A172 (cell line): ENCODE data around the gene SMARCAL1. TPM values are rescaled to one million over a fixed set of nuclear protein-coding genes. Genes with fewer than 3 reads are reported as not detected.

Source experiments
- DNase-seq: peaks from one replicate; pipeline ENCODE4 v3.0.0-alpha.2; 2015; ENCODE audit warnings: low spot score
- total RNA-seq: library from RNA; depleted of rRNA; stranded (reverse); fragments of >200 nt; shearing (Covaris generic); gene quantifications from 2 replicates; pipeline ENCODE4 v1.2.3, GENCODE V29; 2014

The SMARCAL1 gene
- total RNA-seq, 1 experiment from 2014 or later, result 25.1 TPM

DNA sequence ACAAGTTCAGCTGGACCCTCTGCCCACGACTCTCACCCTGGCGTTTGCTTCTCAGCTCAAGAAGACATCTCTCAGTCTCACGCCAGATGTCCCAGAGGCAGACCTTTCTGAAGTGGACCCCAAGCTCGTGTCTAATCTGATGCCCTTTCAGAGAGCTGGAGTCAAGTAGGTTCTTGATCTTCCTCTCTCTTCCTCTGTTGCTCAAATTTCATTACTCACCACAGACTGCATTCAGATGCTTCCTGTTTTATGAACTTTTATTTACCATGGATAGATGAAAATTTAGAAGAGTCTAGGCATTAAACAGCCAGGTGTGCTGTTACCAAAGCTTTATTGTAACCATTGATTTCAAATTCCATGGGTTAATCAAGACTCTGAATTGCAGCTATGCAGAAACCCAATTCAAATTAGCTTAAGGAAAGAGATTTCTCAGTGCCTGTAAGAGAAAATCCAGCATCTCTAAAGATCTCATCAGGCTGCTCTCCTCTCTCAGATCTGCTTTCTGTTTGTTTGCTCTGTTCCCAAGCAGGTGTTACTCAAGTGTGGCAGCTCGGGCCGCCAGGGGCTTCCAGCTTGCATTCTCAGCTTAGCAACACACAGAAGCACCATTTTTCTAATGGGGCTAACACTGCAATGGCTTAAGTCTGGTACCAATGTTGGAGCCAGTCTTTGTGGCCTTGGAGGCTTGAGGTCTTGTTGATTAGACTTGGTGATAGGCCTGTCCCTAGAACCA, 16.5 kb downstream of the SMARCAL1 start:
- DNase-seq, result no peak

DNA sequence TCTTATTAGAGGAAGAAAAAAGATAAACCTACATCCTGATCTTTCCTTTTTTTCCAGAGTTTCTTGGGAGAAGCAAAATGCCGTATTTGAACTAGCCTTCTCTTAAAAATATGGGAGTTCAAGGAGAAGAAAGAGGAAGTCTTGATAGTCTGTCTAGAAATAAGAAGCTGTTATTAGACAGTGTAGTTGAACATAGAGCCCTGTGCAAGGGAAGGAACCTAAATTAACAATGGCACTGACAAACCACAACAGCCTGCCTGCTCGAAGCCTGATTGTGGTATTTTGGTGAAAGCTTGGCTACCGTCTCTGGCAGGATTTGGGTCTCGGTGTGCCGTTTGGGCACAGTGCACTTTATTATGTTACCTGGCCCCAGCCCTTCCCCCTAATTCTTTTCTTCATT, 17.1 kb downstream of the SMARCAL1 start:
- DNase-seq, result no peak

DNA sequence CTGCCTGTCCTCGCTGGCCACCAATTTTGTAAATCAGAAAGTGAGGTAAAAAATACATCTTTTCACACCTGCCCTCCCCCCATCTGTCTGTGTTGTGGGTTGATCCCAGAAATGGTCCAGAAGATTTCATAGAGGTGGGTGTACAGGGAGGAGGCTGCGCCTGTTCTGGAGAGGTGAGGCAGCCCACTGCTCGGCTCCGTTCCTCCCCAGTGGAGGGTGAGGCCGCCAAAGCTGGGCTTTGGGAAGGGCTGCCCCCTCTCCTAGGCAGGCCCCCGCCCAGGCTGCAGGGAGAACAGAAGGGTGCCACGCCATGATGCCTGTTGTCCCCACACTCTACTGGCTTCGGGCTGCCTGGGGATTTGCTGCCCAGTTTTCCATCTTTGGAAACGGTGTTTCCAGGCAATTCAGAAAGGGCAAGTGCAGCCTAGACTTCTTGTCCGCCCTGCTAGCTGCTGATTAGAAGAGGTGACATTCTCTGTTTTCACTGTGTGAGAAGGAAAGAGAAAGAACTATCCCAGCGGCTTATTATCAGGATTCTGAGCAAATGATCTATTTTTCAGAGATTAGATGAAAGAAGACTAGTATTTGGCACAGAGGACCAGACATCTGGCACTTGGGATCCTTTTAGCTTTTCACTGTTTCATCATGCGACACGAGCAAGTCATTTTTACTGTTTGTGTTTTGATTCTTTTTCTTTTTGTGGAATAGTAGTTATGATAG, 18.7 kb downstream of the SMARCAL1 start:
- no peak for DNase-seq

DNA sequence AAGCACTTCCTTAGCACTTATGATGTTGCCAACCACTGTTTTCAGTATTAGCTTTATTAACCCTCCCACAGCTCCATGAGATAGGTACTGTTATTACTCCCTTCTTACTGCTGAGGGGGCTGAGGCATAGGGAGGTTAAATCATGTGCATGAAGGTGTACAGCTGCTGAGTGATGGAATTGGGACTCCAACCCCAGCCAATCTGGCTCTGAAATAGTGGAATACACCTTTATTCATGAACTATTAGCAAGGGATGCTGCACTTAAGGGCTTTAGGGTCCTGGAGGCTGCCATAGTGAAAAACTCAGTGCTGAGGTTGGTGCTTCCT, 19.2 kb downstream of the SMARCAL1 start:
- DNase-seq, result no peak

DNA sequence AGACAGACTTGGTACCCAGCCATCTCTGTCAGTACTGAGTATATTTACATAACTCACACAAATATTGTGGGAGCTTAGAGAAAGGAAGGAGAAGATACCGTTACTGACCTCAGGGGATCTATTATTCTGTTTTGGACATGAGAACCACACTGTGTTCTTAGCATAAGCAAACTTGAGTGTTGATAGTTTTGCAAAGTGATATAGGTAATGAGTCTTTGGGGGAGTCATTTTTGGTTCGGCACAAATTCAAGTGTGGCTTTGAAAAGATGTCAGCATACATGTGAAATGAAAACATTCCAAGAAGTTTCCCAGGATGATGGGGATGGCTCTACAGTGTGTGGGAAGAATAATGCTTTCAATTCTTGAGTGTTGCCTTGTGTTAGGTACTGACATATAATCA, 24.1 kb downstream of the SMARCAL1 start:
- DNase-seq, result no peak

DNA sequence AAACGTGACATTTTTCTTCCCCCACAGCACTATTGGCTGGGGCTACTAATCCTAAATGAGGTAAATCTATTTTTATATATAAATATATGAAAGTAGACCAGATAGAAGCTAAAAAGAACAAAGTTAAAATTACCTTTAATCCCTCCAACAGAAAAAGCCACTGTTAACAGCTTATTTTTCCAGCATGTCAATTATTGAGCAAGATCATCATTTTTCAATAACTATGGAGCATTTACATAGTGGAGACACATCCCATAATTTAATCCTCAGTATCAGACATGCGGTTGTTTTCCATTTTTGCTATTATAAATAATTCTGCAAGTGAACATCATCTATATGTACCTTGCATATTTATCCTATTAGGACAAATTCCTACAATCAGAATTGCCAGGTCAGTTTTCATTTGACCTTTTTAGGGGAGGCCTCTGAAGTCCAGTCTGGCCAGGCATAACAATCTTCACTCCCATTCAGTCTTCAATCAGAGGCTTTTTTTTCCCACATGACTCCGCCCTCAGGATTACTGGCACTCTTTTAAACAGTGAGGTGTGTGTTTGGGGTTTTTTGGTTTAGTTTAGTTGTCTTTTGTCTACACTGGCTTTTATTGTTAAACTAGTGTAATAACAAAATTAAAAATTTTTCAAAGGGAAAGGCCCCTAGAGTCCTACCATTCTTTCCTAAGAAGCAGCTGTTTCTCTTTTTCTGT, 29.2 kb downstream of the SMARCAL1 start:
- DNase-seq, result no peak

DNA sequence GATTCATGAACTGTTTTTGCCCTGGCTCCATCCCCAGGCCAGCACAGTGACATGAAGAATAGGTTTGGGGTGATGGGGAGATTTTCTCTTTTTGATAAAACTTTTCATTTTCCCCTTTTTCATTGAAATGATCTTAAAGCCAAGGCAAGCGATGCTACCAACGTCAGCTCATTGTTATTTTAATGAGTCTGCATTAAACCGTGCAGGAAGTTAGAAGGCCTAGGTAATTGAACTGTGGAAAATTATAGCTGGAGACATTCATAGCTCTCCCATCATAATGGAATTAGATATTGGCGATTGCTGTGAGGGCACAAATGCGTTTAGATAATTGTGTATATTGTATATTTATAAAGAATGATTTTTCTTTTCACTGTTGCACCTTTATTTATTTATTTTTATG, 33.2 kb downstream of the SMARCAL1 start:
- DNase-seq, result no peak

DNA sequence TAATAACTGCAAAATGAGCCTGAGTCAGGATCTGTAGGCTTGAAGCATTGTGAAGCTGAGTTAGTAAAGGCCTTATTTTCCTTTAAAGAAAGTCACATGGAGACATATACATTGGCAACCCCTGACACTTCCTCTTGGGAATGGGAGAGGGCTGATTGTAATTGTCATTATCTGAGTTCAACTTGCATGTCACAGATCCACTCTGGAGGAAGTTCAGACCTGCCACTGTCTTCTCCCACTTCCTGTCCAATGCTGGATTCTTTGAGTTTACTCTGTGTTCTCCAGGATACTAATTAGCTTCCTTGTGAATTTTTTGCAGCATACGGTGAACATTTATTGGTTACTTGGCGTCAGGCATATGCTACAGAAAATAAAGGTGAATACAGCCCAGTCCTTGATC, 34.1 kb downstream of the SMARCAL1 start:
- DNase-seq, result no peak

DNA sequence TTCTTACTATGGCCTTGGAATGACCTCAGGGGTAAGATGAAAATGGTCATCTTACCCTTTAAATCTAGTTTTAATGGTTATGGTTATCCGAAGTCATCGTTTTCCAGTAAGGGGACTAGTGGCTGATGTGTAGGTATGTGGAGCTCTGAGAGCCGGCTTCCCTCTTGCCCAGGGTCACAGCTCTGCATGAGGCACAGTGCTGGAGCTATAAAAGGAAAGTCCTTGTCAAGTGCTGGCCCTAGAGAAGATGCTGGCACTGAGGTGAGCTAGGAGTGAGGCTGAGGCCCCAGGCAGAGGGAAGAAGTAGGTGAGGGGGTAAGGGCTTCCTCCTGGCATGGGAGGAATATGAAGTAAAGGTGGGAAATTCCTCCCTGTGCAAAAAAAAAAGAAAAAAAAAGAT, 35.0 kb downstream of the SMARCAL1 start:
- DNase-seq, result no peak

DNA sequence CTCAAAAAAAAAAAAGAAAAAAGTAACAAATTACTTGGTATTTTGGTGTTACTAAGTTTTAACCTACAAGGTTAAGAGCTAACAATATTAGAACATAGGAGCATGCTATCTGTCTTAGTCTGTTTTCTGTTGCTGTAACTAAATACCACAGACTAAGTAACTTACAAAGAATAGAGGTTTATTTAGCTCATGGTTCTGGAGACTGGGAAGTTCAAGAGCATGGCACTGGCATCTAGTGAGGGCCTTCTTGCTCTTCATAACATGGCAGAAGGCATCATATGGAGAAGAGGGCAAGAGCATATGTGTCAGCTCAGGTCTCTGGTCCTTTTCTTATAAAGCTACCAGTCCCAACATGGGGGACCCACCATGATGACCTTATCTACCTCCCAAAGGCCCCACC, 36.5 kb downstream of the SMARCAL1 start:
- no peak for DNase-seq

DNA sequence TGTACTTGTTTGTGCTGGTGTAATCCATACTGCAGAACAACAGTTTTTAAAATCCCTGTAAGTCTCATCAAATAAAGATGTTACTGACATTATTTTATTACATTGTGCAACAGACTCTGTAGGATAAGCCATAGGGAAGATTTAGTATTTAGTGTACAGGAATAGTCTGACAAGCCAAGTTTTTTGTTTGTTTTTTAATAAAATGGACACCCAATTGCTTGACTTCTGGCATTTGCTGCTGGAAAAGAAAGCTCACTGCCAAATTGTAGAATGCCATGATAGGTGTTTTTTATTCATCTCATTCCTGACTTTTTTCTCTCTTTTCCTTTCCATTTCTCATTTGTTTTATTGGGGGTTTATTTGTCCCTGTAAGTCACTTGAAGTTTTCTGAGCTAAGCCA, 38.1 kb downstream of the SMARCAL1 start:
- no peak for DNase-seq

DNA sequence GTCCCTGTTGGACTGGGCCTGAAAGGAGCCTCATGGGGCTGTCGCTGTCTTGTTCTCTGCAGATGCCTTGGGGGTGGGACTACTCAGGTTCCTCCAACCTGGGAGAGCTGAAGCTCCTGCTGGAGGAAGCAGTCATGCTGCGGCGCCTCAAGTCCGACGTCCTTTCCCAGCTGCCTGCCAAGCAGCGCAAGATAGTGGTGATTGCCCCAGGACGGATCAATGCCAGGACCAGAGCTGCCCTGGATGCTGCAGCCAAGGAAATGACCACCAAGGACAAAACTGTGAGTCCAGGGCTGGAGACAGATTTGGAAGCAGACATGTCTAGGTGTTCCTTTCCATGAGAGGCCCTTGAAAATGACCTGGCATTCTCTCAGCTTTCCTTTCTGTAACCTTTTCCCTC, 38.5 kb downstream of the SMARCAL1 start:
- DNase-seq, result no peak

DNA sequence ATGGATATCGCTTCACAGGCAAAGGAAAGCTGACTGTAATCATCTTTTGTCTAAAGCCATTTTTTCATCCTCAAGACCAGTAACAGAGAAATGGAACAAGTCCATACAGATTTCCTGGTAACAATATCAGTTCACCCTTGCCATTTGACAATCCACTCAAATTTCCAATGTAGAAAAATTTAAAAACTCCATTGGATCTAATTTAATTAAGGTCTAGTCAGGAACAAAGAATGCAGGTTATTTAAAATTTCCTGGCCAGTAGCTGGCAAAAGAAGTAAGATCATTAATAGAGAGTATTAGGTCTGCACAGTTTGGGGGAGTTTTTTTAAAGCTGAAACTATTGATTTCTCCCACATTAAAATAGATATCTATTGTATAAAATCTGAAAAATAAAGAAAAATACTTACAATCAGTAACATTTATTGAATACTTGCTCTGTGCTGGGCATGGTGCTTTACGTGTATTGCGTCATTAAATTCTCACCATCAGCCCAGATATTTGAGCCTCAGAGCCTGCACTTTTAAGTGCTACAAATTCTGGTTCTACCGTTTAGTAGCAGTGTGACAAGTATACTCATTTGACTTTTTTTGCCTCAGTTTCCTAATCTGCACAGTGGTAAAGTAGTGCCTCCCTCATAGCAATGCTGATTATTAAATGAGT, 41.8 kb downstream of the SMARCAL1 start:
- DNase-seq, result no peak

DNA sequence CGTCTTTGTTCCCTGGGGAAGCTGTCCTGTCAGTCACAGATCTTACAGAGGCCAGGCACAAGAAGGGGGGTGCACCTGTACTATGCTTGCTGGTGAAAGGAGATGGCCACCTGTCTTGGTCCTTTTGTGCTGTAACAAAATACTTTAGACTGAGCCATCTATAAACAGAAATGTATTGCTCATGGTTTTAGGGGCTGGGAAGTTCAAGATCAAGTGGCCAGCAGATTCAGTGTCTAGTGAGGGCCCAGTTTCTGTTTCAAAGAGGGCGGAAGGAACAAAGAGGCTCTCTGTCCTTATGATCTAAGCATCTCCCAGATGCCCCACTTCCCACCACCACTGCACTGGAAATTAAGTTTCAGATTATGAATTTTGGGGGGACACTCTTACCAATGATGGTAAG, 50.9 kb downstream of the SMARCAL1 start:
- DNase-seq, result no peak

DNA sequence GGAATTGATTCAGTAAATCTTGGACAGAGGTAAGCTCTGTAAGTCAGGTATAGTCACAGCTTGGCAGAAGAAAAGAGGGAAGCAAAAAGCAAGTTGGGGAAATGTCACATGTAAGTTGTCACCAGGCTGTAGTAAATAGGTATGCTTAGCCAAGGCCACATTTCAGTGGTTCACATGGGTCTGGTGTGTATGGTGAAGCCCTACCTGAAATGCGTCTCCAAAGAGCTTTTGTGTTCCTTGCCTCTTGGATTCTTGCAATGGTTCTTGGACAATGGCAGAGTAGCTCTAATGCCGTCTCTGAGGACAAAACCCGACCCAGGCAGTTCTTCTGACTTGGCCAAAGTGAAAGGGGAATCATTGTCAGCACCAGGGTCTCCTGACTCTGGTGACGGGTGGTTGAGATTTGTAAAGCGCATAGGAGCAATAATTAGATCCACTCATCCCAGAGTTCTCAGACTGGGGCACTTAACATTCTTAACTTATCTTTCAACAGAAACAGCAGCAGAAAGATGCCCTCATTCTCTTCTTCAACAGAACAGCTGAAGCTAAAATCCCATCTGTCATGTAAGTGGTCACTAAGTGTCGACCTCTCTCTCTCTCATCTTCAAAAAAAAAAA, 51.9 kb downstream of the SMARCAL1 start:
- DNase-seq, result no peak

DNA sequence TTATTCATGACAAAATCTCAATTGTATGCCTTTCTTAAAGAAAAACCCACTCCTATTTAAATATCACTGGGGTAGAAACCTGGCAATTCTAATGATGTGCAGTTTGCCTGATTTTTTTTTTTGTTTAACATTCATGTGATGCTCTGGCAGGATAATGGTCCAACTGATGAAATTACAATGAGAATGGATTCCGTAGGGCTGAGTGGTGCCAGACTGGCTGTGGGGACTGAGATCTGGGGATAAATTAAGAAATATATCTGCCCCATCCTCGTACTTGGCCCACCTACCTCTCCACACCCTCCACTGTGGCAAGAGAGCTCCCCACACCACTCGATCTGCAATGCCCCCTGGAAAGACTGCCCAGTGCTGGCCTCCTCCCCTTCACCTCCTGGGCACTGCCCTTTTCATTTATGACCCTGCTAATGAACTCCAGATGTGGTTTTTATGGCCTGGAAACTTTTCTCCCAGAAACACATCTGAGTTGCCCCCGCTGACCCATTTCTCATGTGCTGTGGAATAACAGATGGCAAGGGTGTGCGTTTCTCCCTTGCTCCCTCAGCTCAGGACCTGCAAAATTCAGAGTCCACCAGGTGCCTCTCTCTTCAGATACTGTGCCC, 53.4 kb downstream of the SMARCAL1 start:
- DNase-seq, result no peak

DNA sequence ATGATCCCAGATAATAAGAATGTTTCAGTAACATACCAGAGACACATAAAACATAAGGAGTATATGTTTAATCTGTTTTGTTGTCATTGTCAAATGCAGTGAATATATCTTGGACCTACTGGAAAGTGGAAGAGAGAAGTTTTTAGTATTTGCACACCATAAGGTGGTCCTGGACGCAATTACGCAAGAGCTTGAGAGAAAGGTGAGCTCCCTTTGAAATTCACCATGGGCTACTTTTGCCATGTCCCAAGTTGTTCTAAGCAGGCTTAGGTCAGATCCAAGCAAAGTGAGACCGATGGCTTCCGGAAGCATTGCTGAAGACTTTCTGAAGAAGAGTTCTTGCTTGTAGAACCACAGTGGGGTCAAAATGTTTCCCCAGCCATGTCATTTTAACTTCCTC, 55.6 kb downstream of the SMARCAL1 start:
- DNase-seq, result no peak

DNA sequence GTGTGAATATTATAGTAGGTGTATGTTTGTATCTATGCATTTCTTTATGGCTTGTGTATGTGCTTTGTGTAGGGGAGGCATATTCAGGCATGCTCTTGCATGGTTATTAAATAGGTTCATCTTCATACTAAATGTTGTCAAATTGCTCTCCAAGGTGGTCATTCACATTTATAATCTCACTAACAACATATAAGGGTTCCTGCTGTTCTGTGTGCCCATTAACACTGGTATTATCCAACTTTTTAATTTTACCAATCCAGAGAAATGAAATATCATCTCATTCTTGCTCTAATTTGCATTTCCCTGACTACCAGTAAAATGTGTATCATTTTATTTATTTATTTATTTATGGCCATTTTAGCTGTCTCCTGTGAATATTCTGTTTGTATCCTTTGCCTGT, 57.4 kb downstream of the SMARCAL1 start:
- no peak for DNase-seq

DNA sequence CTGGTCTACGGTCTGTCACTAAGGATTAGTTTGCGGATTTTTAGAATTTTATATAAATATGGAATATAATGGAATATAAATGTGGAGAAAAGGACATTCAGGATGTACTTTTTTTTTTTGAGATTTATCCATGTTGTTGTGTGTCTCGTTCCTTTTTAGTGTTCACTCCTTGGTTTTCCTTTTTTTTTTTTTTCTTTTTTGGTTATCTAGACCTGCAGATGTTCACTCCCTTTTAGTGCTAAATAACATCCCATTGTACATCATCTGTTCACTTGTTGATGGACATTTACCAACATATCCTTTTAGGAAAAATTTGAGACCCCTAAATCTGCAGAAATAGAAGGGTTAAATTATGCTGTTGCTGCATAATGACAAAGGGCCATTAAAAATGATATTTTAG, 60.9 kb downstream of the SMARCAL1 start:
- no peak for DNase-seq

DNA sequence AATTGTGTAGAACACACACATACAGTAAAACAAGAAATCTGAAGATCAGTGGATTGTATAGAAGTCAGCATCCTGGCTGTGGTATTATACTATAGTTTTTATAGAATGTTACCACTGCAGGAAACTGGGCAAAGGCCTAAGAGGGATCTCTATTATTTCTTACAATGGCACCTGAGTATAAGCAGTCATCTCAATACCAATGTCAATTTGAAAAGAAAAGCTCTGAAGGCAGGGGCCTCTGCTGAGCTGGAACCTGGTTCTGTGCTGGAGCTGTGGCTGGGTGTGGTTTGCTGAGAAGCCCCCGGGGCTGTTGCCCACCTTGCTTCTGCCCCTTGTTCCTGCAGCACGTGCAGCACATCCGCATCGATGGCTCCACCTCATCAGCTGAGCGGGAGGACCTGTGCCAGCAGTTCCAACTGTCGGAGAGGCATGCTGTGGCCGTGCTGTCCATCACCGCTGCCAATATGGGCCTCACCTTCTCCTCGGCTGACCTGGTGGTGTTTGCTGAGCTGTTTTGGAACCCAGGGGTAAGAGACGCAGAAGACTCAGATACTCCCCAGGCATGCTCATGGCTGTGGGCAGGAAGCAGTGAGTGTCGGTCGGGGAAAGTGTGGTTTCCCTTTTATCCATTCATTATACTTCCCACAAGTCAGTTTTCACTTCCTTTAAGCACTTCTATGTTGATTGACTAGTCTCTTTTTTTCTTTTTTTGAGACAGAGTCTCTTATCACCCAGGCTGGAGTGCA, 62.8 kb downstream of the SMARCAL1 start:
- DNase-seq, result no peak

DNA sequence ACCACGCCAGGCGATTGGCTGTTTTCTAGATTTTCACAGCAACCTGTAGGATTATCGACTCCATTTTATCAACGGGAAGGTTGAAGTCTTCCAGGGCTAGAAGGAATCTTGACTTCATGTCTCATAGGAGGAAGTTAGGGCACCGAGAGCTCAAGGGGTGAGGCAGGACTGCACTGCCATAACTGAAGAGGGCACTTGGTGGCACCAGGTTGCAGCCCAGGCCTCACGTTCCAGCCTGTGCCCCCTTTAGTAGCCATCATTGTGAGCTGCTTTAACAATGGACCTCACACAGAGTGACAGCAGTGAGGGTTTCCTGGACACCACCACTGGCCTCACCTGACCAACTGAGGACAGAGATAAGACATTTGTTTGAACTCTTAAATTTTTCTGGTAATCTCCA, 63.5 kb downstream of the SMARCAL1 start:
- DNase-seq, result no peak
